Astrocyte of the cerebellum (primary cell): ENCODE results near the gene ACYP2.

Experiments
- DNase-seq: peaks from one replicate; pipeline ENCODE4 v3.0.0-alpha.2; 2011; ENCODE audit warnings: low read depth
- H3K4me3 ChIP-seq: 2 replicates; pipeline ENCODE4 v1.5.1; 2011; ENCODE audit warnings: mild to moderate bottlenecking, low read depth, low read length, moderate library complexity
- in situ Hi-C: cut with HindIII; loops from 2 replicates; pipeline ENCODE4 v1.10.0; 2017; ENCODE audit warnings: low sequenced_read_pairs
- TF ChIP-seq, protein P1 (sequence below): IDR thresholded peaks from 2 replicates; pipeline ENCODE4 v1.5.1; 2012; ENCODE audit warnings: low read length, low read depth, moderate library complexity, mild to moderate bottlenecking; ENCODE audit errors: missing control alignments

Gene ACYP2

DNA sequence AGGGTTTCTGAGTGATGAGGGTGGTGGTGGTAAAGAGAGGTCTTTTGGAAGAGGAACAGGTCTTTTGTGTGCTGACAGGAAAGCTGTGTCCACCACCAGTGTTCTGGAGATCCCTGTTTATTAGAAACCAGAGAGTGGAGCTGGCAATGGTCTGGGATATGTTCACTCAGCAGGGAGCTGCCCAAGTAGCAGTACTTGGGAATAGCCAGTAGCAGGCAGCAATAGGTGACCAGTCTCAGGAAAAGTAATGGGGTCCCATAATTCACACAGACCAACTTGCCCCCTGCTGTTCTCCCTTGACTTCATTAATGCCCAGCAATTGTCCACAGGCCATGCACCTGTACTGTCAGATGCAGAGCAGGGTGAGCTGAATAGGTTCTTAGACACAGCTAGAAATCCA lies 138.8 kb downstream of the ACYP2 start:
- TF ChIP-seq, protein P1, sequence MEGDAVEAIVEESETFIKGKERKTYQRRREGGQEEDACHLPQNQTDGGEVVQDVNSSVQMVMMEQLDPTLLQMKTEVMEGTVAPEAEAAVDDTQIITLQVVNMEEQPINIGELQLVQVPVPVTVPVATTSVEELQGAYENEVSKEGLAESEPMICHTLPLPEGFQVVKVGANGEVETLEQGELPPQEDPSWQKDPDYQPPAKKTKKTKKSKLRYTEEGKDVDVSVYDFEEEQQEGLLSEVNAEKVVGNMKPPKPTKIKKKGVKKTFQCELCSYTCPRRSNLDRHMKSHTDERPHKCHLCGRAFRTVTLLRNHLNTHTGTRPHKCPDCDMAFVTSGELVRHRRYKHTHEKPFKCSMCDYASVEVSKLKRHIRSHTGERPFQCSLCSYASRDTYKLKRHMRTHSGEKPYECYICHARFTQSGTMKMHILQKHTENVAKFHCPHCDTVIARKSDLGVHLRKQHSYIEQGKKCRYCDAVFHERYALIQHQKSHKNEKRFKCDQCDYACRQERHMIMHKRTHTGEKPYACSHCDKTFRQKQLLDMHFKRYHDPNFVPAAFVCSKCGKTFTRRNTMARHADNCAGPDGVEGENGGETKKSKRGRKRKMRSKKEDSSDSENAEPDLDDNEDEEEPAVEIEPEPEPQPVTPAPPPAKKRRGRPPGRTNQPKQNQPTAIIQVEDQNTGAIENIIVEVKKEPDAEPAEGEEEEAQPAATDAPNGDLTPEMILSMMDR, result no peak
- in situ Hi-C loops, result no loop called here
- DNase-seq, result no peak
- H3K4me3 ChIP-seq, result no peak overlapping the region

DNA sequence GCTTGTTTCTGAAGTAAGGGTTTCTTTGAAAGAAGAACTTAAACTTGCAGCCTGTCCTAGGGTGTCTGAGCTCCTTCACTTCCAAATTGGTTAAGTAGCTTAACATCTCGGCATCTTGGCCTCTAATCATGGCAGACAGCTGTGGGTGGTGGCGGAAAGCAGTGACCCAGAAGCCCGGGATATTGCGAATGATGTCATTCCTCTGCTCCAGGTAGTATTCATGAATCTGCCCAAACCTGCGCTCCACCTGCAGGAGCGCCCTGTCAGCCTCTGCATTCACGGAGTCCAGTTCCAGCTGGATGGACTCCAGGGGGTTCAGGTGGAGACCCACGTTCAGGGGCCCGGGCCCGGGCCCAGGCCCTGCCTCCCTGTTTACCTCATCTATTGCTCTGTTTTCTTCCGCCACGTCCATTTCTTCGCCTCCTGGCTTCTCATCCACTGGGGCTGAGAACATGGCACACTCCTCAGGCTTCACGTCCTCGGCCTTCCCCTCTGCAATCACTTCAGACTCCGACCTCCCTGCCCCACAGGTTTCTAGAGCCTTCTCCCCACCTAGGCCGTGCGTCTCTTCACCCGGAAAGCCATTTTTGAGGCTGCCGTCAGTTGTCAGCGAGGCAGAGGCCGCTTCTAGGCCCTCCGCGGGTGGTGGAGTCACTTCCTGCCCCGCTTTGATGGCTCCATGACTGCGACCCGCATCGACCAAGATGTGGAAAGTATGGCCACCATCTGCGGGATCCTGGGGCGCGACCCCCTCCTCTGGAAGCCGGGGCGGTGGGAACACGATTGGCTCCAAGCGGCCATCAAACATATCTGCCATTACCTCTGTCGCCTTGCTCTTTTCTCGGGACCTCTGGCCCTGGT lies 140.0 kb downstream of the ACYP2 start:
- in situ Hi-C loops, result no loop called here
- H3K4me3 ChIP-seq, result no peak overlapping the region
- TF ChIP-seq, protein P1, result no peak

DNA sequence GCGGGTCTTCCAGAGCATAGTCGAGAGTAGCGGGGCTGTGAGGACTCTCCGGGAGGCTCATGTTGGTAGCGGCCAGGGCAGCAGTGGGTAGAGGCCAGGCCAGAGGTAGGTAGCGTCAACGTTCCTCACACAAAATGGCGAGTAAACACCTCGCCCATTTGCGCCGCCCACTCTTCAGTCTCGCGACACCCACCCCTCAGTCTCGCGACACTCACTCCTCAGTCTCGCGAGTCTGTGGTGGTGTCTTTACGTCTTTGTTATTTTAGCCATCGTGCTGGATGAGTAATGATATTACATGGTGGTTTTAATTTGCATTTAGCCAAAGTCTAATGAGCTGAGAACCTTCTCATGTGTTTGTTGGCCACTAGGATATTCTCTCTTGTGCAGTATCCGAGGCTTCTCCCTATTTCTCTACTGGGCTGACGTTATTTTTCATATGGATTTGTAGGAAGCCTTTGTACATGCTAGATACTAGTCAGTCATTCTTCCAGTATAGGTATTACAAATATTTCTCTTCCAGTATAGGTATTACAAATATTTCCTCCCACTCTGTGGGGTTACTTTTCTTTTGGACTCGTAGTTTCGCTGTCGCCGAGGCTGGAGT lies 140.8 kb downstream of the ACYP2 start, which contains the start of gene TSPYL6:
Gene TSPYL6 (minus strand): TSS at position 139 of the 604 bp plus-strand sequence. CDS start 78 bp downstream, at position 61.
- no peak for DNase-seq
- no peak within 1 kb of the TSS for H3K4me3 ChIP-seq
- in situ Hi-C loops, result no loop called here
- TF ChIP-seq, protein P1, result no peak

More for the DNA sequence above, 140.0 kb downstream of the ACYP2 start:
- no peak for DNase-seq

DNA sequence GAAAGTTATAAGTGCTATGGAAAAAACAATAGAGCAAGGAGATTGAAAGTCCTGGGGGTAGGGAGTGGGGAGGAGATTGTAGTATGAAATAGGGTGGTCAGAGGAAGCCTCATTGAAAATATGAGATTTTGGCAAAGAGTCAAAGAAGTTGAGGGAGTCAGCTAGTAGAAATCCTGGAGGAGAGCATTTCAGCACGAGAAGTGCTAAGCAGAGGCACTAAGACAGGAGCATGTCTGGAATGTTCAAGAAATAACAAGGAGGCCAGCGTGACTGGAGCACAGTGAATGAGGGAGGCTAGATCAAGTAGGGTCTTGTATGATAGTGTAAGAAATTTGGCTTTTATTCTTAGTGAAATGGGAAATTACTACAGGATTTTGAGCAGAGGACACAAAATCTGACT lies 142.8 kb downstream of the ACYP2 start:
- DNase-seq, result no peak
- TF ChIP-seq, protein P1, result no peak
- in situ Hi-C loops, result no loop called here
- H3K4me3 ChIP-seq, result no peak overlapping the region

DNA sequence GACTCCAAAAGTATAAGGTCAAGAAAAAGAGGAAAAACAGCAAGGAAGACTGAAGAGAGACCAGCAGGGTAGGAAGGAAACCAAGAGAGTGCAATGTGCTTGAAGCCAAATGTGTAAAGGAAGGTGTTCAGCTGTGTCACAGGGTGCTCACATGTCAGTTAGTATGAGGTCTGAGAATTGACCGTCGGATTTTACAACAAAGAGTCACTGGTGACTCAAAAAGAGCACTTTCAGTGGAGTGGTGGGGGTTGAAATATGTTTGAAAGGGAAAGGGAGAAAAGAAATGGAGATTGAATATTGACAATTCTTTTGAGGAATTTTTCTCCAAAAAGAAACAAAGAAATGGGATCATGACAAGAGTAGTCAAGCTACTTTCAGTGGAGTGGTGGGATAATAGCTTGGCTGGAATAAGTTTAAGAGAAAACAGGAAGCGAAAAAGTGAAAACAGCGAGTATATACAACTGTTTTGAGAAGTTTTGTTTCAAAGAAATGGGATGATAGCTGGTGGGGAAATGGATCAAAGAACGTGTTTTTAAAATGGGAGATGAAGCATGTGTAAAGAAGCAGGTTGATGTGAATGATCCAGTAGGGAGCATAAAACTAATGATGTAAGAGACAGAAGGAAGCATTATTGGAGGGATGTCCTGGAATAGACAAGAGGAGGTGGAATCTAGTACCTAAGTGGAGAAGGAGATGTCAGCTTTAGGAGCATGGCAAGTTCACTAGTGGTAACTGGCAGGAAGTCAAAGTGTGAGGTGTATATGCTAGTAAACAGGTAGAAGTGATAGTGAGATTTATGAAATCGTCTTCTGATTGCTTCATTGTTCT lies 144.2 kb downstream of the ACYP2 start:
- TF ChIP-seq, protein P1, result no peak
- DNase-seq, result no peak
- no peak overlapping the region for H3K4me3 ChIP-seq
- in situ Hi-C loops, result no loop called here

DNA sequence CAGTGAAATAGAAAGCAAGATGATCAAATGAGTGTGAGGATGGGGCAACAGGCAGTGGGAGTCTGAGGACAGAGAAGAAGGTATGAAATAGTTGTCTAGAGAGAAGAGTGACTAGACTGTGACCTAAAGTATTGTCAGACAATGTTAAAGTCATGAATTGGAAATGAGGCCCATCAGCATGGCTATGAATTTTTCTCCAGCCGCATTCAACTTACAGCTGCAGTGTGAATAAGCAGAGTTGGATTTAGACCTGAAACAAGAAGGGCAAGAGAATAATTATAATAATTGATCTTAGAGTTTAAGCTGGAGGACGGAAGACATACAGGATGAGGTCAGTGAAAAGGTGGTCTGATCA lies 144.8 kb downstream of the ACYP2 start:
- TF ChIP-seq, protein P1, result no peak
- DNase-seq, result no peak
- in situ Hi-C loops, result no loop called here
- H3K4me3 ChIP-seq, result no peak overlapping the region
